Activated CD8-positive, alpha-beta memory T cell treated with anti-CD3 and anti-CD28 coated beads for 4 hours (primary cell): ENCODE data around the gene FYN.
"Not testable (repeated sequence)": the region's sequence is repeated elsewhere in the genome, so short reads cannot be mapped to it uniquely, and the experiment has no call there.

Experiments used
- DNase-seq, 2 donors: peaks; one replicate each; pipeline ENCODE4 v3.0.0-alpha.2; 2020; ENCODE audit warnings: low read depth in 2 of 2

Gene FYN

DNA sequence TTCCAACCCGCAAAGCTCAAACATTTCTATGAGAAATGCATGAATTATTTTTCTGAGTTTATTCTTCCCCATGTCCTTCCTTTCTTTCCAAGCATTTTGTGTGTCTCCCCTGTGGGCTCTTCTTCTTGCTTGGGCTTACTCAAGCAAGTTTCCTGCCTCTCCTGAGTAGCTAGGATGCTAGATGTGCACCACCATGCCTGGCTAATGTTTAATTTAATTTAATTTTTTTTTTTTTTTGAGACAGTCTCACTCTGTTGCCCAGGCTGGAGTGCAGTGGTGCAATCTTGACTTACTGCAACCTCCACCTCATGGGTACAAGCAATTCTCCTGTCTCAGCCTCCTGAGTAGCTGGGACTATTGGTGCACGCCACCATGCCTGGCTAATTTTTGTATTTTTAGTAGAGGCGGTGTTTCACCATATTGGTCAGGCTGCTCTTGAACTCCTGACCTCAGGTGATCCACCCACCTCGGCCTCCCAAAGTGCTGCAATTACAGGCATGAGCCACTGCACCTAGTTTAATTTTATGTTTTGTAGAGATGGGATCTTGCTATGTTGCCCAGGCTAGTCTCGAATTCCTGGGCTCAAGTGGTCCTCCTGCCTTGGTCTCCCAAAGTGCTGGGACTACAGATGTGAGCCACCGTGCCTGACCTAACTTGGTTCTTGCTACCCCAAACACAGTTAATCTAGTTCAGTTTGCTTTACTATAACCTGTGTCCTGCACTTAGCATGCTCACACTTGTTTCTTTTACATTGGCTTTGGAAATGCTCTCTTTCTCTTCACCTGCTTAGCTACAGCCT lies 192.2 kb downstream of the FYN start:
- DNase-seq, result not testable (repeated sequence)

DNA sequence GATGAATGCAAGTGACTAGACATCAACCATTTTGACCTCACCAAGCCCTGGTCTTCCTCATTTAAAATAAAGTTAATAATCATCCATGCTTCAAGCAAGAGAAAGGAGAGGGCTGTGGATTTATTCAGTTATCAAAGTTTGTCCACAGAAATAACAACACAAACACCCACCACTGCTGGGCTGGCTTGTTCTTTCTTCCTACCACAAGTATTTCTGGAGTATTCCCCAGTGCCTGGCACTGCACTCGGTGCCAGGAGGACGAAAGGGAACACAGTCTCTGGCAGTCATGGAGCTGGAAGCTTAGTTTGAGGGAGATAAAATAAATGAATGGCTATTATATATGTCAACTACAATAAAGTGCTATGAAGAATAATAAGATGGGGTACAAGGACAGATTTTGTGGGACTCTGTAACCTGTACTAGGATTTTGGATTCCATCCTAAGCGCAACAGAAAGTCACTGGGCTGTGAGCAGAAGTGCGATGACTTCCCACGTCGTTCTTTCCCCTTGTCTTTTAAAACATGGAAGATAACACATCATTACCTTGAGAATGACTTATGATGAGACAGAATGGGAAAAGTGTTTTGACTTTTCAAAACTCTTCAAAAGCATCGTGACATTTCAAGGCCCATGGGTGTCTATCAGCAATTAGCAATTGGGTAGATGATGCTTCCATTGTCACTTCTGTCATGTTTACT lies 193.1 kb downstream of the FYN start:
- DNase-seq, result no peak

DNA sequence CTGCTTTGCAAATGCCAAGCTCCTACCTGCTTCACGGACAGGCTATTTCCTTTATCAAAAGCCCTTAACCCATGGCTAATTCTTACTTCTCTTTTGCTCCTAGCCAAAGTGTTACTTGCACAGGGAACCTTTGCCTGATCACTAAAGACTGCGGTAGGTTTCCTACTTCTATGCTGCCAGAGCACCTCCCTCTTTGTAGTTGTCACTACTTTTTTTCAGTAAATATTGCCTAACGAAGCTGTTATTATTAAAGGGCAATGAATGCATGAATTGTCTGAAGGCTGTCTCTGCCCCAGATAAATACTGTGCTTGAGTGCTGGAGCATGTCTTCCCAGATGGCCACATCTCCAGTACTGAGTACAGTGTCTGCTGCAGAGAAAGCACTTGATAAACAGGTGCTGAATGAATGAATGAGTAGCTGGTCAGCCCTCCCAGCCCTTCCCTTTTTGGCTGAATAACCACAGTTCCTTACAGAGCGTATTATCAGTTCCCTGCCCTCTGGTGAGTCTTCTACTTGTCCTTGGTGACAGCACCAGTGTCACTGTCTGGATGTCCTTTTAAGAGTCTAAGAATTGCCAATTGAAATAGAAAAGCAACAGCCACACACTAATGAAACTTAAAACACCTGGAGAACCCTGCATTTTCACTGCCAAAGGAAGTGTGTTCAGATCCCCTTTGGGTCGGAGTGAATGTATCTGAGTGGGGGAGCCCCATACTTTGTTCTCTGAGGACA lies 194.0 kb downstream of the FYN start:
- DNase-seq, result no peak

DNA sequence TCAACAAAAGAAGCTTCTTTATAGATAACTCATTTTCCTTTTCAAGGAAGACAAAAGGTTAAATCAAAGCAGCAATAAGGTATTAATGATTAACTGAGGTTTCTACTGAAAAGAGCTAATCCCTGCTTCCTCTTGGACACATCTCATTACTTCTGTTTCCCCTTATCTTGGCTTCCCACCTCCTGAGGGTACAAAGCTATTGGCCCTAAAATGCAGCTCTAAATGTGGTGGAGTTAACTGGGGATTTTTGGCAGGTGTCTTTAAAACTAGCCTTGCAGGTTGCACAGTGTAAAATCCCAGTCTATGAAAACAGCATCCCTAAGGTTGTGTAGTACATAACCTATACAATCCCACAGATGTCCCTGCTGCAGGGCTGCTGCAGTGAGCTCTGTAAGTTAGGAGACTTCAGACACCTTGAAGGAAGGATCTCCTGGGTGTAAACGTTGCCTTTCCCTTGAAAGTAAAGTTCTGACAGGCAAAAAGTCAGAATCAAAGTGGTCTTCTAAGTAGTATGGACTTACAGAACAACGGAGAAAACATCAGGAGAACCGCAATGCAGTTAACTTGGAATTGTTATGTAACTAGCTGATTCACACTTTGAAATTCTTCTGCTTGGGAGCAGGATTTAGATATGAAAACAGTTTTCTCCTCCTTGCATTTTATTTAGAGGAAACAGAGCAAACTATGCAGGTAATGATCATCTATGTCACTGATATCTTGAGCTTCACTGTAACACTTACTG lies 195.8 kb downstream of the FYN start:
- DNase-seq, result no peak

DNA sequence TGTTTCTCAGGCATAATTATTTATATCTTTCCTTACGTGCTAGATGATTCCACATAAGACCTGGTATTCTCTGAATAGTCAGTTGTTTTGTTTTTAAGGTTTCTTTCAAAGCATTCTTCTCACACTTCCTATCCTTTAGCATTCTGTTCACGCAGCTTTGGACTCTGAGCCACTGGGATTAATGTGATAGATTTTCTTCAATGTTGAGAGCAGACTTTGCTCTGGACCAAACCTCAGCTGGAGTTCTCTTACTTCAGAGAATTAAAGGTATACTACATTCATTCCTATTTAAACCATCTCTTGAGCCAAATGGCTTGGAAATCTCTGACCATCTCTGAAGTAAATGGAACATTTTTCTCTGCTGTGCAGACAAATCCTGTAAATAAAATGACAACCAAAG lies 196.9 kb downstream of the FYN start:
- no peak for DNase-seq

DNA sequence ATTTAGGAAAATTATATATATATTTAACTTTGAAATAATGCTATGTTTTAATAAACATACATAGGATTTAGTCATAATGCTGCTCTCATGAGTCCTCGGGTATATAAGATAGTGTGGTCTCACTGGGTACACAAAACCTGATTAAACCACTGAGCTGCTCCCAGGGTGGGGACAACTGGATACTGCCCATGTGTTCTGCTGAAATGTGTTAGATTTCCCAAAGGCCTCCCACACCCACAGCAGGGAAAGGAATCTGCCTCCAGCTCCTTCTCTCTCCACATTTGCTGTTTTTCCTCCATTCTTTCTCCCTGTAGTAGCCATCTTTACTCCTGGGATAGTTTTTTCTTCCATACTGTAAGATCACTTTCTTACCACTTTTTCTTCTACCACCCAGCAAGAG lies 198.4 kb downstream of the FYN start:
- DNase-seq, result no peak

DNA sequence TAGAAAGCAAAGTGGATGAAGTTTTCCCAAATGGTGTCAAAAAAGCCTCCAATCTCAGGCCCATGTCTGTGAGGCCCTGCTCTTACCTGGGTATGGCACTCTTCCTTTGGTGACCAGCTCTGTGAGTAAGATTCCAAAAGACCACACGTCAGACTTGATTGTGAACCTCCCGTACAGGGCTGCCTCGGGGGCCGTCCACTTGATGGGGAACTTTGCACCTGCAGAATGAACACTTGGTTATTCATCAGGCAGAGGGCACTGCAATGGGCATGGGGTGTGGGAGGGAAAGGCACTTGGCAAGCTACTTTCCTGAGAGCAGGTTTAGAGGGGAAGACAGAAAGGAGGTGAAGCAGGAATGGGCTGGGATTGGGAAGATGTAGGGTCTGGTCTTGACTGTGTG lies 198.8 kb downstream of the FYN start:
- DNase-seq, result no peak

DNA sequence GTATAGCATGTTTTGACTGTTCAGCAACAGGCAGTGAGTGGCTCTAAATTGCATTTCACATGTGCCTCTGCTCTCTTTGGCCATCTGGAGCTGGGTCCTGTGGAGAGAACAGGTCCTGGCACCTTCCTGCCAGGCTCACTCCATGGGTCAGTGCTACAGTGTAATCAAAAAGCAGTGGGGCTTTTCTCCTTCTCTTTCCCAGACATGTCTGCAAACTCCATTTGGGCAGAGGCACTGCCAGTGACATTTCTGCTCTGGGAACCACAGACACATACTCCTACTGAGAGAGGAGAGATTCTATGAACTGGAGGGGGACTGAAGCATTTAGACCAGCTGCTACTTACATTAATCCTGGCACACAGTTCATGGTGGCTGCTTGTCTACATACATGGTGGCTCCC lies 199.3 kb downstream of the FYN start:
- no peak for DNase-seq

DNA sequence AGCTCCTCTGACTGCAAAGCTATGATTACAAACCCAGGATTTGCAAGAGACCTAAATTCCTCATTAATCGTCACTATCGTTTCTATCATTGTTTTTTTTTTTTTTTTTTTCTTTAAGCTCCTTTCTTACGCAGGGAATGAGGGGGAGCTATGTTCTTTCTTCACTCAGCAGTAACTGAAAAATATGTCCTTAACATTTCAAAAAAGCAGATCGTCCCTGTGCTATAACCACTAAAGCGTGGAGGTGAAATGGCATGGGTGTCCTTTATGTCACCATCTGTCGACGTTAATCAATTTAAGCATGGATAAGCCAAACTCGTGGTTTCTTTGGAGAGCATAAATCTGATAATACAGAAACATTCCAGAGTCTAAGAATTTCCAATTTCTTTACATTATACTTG lies 199.7 kb downstream of the FYN start:
- no peak for DNase-seq

DNA sequence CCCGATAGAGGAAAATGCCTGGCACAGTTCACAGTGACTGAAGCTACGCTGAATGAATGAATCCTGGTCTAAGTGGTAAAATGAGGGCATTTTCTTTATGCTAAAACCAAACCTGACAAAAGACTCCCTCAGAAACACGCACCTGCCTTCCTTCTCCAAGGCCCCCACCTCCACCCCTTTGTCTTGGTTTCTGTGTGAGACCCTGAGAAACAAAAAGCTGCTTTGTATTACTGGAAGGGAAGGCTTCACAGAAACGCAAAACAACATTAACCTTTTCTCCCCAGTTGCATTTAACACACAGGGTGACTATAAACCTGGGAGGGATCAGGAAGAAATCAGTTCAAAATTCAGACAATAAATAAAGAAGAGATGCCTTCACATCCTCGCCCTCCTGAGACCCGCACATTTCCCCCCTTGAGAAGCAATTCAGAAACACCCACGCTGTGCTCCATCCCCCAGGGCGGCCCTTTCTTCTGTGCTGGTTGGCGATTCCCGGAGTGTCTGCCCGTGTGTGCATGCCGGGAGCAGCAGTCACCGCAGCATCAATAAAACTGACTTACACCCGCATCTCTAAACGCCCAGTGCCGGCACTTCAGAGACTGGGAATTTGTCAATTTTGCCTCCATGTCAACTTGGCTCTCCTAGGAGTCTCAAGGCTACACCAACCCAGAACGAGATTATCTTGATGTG lies 200.3 kb downstream of the FYN start:
- DNase-seq, result no peak

DNA sequence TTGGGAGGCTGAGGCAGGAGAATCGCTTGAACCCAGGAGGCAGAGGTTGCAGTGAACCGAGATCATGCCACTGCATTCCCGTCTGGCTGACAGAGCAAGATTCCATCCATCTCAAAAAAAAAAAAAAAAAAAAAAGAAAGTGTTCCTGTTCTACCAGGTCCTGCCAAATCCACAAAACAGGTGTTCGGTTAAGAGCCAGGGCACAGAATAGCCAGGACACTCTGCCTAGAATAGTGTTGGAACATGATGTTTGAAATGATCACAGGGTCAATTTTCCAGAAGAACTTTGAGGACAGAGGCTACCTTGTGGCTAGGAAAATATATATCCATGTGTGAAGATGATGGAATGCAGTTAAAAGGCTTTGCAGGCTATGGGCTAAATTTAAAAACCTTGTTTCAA lies 203.9 kb downstream of the FYN start:
- no peak for DNase-seq

DNA sequence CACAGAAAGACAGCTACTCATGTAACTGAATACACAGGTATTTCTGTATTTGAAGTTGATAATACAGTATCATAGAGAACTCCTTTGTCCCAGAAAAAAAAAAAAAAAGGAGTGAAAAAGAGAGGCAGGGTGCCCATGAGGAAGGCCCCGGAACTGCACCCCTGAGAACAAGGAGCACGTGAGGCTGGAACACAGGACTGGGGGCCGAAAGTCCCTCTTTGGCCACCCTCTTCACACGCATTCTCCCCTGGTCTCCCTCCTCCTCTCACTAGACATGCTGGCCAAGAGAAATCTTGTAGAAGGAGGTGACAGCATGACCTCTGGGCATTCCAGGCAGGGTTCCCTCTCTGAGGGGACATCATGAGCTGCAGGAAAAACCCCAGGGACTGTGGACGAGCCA lies 204.8 kb downstream of the FYN start:
- no peak for DNase-seq

DNA sequence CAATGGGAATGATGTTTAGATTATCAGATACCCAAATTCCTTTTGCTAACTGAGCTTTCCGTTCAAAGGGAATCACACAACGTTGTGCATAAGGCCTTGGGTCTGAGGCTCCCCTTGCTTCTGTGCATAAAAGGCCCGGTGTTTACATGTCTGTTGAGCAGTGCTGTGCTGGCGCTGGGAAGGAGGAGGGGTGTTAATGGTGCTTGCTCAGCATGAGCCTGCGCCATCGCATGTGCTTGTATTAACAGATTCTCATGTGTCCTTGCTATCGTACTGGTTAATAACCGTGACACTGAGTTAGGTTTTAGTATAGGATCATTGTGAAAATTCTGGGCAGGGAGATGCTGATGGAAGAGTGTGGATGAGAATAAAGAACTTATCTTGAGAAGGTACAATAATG lies 205.3 kb downstream of the FYN start:
- DNase-seq, result no peak

DNA sequence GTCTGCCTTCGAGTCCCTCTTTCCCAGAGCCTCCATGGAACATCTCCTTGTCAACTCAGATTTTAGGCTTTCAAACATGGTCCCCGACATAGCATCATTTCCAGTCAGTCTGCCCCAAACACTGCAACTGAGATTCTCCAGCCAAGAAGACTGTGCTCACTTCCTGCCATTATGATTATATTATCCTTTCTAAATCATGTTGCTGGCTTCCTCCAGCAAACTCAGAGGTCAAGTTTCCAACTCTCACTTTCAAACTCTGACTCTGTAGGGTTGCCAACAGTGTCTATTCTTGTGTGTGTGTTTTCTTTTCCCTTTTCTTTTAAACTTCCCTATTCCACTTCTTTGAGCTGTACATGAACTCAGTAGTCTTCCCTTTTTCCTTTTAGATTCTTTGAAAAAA lies 206.4 kb downstream of the FYN start:
- DNase-seq, result no peak

DNA sequence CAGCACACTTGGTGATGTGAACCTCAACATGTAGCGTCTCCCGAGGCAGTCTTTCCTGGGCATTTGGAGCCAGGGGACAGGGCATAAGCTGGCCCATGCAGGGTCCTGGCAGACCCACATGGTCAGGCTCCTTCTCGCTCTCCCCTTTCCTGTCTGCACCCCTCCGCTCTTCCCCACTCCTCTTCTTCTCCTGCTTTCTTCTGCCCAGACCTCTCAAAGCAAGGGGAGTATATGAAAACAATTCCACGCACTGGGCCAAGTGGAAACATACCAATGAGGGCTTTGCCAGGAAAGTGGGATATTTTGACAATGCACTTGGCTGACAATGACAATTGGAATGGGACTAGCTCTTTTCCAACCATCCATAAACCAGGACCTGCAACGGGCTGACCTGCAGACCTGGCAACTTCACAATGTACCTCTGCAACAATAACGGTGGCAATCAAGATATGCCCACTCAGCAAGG lies 208.7 kb downstream of the FYN start:
- no peak for DNase-seq

DNA sequence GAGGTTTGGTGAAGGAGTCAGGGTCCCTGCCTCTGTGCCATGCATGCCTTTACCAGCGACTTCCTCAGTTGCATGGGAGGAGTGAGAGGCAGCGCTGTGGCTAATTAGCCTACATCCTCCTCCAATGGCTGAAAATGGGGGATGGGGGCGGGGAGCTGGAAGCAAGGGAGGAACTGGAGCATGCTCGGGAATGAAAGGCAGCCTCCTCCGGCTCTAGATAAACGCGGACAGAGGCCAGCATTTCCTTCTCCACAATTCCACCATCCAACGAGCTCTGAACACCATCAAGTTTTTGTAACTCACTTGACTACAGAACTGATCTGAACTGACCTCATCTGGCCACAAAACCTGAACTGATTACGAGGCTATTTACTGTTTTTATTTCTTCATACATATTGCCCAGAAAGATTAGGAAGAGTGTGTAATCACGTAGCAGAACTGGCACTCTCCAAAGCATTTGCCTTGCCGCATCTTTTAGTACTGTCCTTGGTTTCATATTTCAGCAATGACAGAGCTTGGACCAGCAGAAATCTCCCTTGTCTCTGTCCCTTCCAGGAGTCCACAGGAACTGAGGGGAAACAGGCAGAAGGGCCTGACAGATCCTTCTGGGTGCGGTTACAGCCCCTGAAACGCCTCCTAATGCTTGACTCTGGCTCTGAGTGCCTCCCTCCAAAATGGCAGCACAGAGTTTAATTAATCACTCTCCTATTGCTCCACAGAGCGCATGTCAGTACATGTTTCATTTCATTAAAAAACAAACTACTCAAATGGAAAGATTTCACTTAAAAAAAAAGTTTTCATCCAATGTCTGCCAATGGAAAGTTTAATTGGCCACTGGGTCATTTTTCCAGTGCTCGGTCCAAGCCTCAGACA lies 209.3 kb downstream of the FYN start:
- DNase-seq, result no peak

DNA sequence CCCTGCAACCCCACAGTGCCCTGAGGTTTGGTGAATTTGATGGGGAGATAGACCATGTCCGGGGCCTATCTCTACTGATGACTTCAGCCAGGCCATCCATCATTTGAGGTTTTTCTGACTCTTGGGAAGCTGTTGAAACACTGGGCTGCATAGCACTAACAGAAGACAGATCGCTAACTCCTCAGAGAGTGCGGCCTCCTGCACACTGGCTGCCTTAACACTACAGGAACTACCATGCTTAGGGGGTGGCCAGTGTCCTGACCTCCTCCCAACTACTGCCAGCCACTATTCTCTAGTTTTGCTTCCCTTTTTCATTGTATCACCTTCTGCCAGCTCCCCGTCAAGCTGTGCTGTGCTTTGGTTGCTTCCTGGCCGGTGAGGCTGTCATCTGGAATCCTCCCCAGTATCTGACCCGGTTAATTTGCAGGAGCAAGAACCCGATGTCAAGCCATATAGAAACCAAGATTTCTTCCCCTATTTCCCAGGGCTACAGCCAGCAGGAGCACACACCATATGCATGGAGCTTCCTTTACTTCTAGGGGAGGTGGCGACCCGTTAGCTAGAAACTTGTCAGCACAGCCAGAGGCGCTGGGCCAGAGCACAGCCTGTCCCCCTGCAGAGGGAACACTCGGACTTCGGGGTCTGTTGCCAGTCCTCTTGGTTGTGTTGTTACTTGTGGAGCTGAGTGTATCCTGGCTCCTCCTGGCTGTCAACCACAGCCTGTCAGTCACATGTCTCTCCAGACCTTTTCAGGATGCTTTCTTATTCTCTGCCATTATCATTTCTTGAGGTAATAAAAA lies 210.3 kb downstream of the FYN start:
- DNase-seq, result no peak

DNA sequence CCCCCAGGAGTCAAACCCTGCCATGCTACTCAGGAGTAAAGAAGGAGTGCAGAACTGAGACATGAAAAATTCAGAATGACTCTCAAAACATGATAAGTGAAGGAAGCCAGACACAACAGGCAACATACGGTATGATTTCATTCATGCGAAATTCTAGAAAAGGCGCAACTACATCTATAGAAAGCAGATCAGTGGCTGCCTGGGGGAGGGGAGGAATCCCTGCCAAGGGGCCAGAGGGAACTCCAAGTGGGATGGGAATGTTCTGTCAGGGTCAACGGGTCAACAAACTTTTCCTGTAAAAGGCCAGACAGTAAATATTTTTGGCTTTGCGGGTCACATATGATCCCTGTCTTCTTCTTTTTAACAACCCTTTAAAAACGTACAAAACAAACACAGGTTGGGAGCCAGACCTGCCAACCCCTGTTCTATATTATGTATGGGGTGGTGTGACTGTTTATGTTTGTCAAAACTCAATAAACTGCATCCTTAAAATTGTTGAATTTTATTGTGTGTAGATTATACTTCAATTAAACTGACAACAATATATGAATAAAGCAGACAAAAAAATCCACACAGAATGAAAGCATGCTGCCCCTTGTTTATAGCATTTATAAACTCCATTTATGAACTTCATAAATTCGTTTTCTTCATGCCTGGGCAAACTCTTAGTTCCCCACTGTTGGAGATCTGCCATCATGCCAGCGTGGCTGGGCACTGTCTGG lies 211.0 kb downstream of the FYN start:
- no peak for DNase-seq

DNA sequence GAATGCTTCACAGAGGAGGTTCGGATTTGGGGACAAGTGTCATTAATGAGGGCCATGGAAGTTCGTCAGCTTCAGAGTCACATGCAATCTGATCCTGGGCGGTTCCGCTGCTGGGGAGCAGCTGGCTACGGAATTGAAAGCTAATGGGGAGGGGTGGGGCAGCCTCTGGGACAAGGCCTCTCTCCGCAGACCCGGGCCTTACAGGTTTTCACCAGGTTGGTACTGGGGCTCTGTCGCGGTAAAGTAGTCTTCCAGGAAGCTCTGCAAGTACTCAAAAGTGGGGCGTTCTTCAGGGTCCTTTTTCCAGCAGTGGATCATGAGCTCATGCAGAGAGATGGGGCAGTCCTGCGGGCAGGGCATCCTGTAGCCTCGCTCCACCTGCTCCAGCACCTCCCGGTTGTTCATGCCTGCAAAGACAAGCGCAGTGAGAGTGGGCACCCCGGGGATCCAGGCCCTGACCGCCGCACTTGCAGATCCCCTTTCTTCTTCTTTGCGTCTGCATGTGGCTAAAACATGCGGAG lies 211.7 kb downstream of the FYN start:
- DNase-seq, result no peak
